Endothelial cell of umbilical vein (primary cell): ENCODE data around the gene LIG4. TPM values are rescaled to one million over a fixed set of nuclear protein-coding genes. Genes with fewer than 3 reads are reported as not detected.

Source experiments
- BruUV-seq: library from RNA; stranded (reverse); fragments of 400-500 nt; replicated peaks from 2 replicates; lab custom pipeline; 2021; lab: Mats Ljungman, UMichigan
- CTCF ChIA-PET: fragments of 300-600, 350-600 bp; sonication (Branson Sonifier 250); formaldehyde crosslinking; loops from one replicate; lab custom pipeline; 2021; ENCODE audit warnings: antibody characterized with exemption, inconsistent platforms; lab: Charles Lee
- POLR2A ChIA-PET: fragments of 300-600, 350-600 bp; sonication (Branson Sonifier 250); formaldehyde crosslinking; loops from one replicate; lab custom pipeline; 2021; ENCODE audit warnings: antibody characterized with exemption, inconsistent platforms; lab: Charles Lee
- DNase-seq: peaks from one replicate; pipeline ENCODE4 v3.0.0-alpha.2; 2011; ENCODE audit warnings: low read depth, low spot score
- FAIRE-seq: peaks from 2 replicates; lab custom pipeline; 2011; peaks lifted over from hg19 to GRCh38; lab: Jason Lieb, UNC
- H2AFZ ChIP-seq: 2 replicates; pipeline ENCODE4 v1.6.0; 2012; ENCODE audit warnings: low read depth, low read length, control low read depth, inconsistent platforms
- H3K27ac ChIP-seq: 2 replicates; pipeline ENCODE4 v1.5.1; 2011; ENCODE audit warnings: low read depth, mild to moderate bottlenecking, control low read depth, low read length, moderate library complexity; ENCODE audit not compliant: insufficient read depth
- H3K27me3 ChIP-seq, 2 experiments: 2 replicates each; pipeline versions ENCODE4 v1.6.0 to v1.6.1; 2011; ENCODE audit warnings: low read length in 2 of 2, mixed read lengths in 1 of 2; ENCODE audit not compliant: control insufficient read depth in 2 of 2, insufficient read depth in 2 of 2
- H3K36me3 ChIP-seq, 2 experiments: 2 replicates in 1 of 2; 3 replicates in 1 of 2; pipeline ENCODE4 v1.5.1; 2011; ENCODE audit warnings: low read length in 2 of 2, mild to moderate bottlenecking in 1 of 2, moderate library complexity in 1 of 2; ENCODE audit not compliant: control insufficient read depth in 2 of 2, insufficient read depth in 2 of 2; ENCODE audit errors: extremely low read depth in 1 of 2
- H3K4me1 ChIP-seq: 3 replicates; pipeline ENCODE4 v1.5.1; 2011; ENCODE audit warnings: mild to moderate bottlenecking, low read length; ENCODE audit not compliant: control insufficient read depth, insufficient read depth; ENCODE audit errors: extremely low read depth
- H3K4me2 ChIP-seq: 2 replicates; pipeline ENCODE4 v1.6.1; 2011; ENCODE audit warnings: low read length, control low read depth, mixed read lengths; ENCODE audit not compliant: insufficient read depth
- H3K4me3 ChIP-seq, 3 experiments: fragments of 200-600 bp in 1 of 3; sonication (generic), shearing (Covaris generic) in 1 of 3; replicated peaks in 1 of 3; 2 replicates each; pipeline ENCODE4 v1.5.1; 2011 to 2016; ENCODE audit warnings: control low read depth in 3 of 3, low read length in 3 of 3, mild to moderate bottlenecking in 2 of 3, inconsistent platforms in 1 of 3, low read depth in 1 of 3, moderate library complexity in 1 of 3; ENCODE audit not compliant: insufficient read depth in 1 of 3
- H3K79me2 ChIP-seq: 2 replicates; pipeline ENCODE4 v1.6.0; 2012; ENCODE audit warnings: low read length, inconsistent platforms; ENCODE audit not compliant: control insufficient read depth, insufficient read depth
- H3K9ac ChIP-seq: replicated peaks from 2 replicates; pipeline ENCODE3; 2011; ENCODE audit warnings: low read length, control low read depth; ENCODE audit not compliant: insufficient read depth; ENCODE audit errors: extremely low read depth
- H3K9me1 ChIP-seq: replicated peaks from 3 replicates; pipeline ENCODE4 v1.6.0; 2011; ENCODE audit warnings: mild to moderate bottlenecking, low read length; ENCODE audit not compliant: control insufficient read depth, insufficient read depth; ENCODE audit errors: extremely low read depth
- H3K9me3 ChIP-seq: replicated peaks from 2 replicates; pipeline ENCODE4 v1.5.1; 2012; ENCODE audit warnings: low read length, inconsistent platforms; ENCODE audit not compliant: control insufficient read depth, insufficient read depth
- H4K20me1 ChIP-seq: replicated peaks from 2 replicates; pipeline ENCODE3; 2011; ENCODE audit warnings: mild to moderate bottlenecking, low read length; ENCODE audit not compliant: control insufficient read depth, insufficient read depth; ENCODE audit errors: extremely low read depth
- EZH2 ChIP-seq: IDR thresholded peaks from 2 replicates; pipeline ENCODE4 v1.6.1; 2012; ENCODE audit warnings: borderline replicate concordance, low read depth, mild to moderate bottlenecking, moderate library complexity, low read length, inconsistent platforms; ENCODE audit not compliant: severe bottlenecking
- FOS ChIP-seq: IDR thresholded peaks from 2 replicates; pipeline ENCODE4 v1.6.1; 2011; ENCODE audit warnings: mild to moderate bottlenecking, low read length, moderate library complexity, borderline replicate concordance; ENCODE audit not compliant: insufficient read depth
- GATA2 ChIP-seq: IDR thresholded peaks from 2 replicates; pipeline ENCODE4 v1.7.0; 2011; ENCODE audit warnings: low read depth, mild to moderate bottlenecking, moderate library complexity, mixed read lengths, low read length; ENCODE audit not compliant: insufficient read length, insufficient read depth
- JUN ChIP-seq: IDR thresholded peaks from 2 replicates; pipeline ENCODE4 v1.6.1; 2011; ENCODE audit warnings: borderline replicate concordance, low read depth; ENCODE audit not compliant: insufficient read length, insufficient read depth
- MYC ChIP-seq: IDR thresholded peaks from one replicate; pipeline ENCODE4 v1.6.1; 2011; ENCODE audit warnings: mild to moderate bottlenecking, low read depth, low read length
- POLR2A ChIP-seq: IDR thresholded peaks from 2 replicates; pipeline ENCODE4 v1.6.1; 2012; ENCODE audit warnings: low read depth, mild to moderate bottlenecking, control low read depth, low read length
- POLR2AphosphoS5 ChIP-seq: IDR thresholded peaks from 2 replicates; pipeline ENCODE4 v1.6.1; 2012; ENCODE audit warnings: low read depth, mild to moderate bottlenecking, control low read depth, low read length, moderate library complexity; ENCODE audit not compliant: insufficient read depth
- dilution Hi-C: fragments of 300-500 bp; cut with MboI; formaldehyde crosslinking; loops from one replicate; pipeline ENCODE4 v1.15.0; 2019; ENCODE audit warnings: low sequenced_read_pairs; ENCODE audit not compliant: extremely low pct_ligation_motif_present
- intact Hi-C: fragments of 100-400 bp; cut with micrococcal nuclease; formaldehyde crosslinking; loops from one replicate; pipeline ENCODE4 v1.10.0; 2022
- polyA plus RNA-seq, 4 experiments: library from polyadenylated mRNA; depleted of rRNA in 3 of 4; stranded (reverse) in 3 of 4; unstranded in 1 of 4; fragments of >200 nt; gene quantifications; 2 replicates each; pipeline versions ENCODE4 v1.2.1 to v1.2.3, GENCODE V29; 2011 to 2012; ENCODE audit warnings: missing spikeins in 1 of 4
- total RNA-seq: library from RNA; stranded (reverse); gene quantifications from 2 replicates; pipeline ENCODE4 v1.2.3, GENCODE V29; 2021
- TF ChIP-seq, protein P1 (sequence below): IDR thresholded peaks from 2 replicates; pipeline ENCODE4 v1.6.1; 2011; ENCODE audit not compliant: insufficient read depth, insufficient read length
- TF ChIP-seq, protein P2 (sequence below), 2 donors: IDR thresholded peaks; 1 replicate in 1 of 2; 2 replicates in 1 of 2; pipeline ENCODE4 v1.5.1; 2011; ENCODE audit warnings: low read length in 2 of 2, mild to moderate bottlenecking in 2 of 2, moderate library complexity in 2 of 2, control low read depth in 1 of 2, inconsistent platforms in 1 of 2, low read depth in 1 of 2; ENCODE audit not compliant: insufficient read depth in 1 of 2; ENCODE audit errors: extremely low read depth in 1 of 2

The LIG4 gene
- total and polyA plus RNA-seq, 2 donors (not counting 3 experiments of a cell fraction or from before 2014, with no cell fraction given): 3.0 to 9.2 TPM

DNA sequence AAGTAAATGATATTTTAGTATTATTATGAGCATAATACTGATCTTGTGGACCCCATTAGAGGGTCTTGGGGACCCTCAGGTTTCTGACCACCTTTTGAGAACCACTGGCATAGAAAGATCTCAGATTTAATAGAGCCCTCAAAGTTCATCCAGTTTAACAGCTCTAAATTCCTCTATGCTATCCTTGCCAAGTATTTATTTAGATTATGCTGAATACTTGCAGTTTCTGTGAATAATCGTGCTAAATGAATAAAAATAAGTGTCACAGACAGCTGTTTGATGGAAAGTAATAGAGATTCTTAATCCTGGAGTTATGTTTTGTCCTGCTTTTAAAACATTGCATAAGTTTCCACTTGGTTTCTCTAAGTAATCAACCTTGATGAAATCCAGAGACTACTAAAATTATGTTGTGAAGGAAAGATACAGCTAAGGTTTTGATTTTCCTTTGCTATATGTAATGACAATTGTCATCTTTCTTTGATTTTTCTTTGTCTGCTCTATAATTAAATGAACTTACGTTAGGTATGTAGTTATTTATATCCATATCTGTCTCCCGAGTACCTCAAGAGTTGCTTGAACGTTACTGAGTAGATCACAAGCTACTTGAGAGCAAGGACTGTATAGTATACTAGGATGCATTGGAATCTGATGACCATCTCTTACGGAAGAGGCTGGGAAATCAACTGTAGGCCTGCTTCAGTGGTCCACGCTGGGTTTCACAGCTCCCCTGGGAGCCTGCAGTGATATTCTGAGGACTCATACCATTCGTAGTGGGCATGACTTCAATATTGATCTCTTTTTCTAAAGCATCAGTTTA is 8.6 kb upstream of the LIG4 start:
- no TSS peak for BruUV-seq
- H4K20me1 ChIP-seq: peaks cover 7% of the 10 kb centered on the region

More for the DNA sequence above, 8.6 kb upstream of the LIG4 start:
- intact Hi-C loops (no loop called here), dilution Hi-C loops (no loop called here)
- Histone ChIP-seq H3K27me3 (no peaks in the 10 kb centered on the region), H3K4me3 (no peak overlapping the region), H3K9me3 (no peaks in the 10 kb centered on the region), H3K4me1 (peaks cover 7% of the 10 kb centered on the region), H3K9ac (no peak overlapping the region), H2AFZ (no peak overlapping the region), H3K79me2 (peaks cover 67% of the 10 kb centered on the region), H3K27ac (no peak overlapping the region), H3K36me3 (no peaks in the 10 kb centered on the region), H3K4me2 (no peak overlapping the region), H3K9me1 (no peaks in the 10 kb centered on the region)
- FAIRE-seq (no peak), DNase-seq (no peak)
- CTCF ChIA-PET: interaction anchor here (0.7 to 1.0 kb wide), 4 partner anchors 11 to 691 kb away, joined by 3 to 4 read pairs (median 3); no protein-coding TSS in a partner anchor
- POLR2A ChIA-PET: no interaction called here
- no peak for TF ChIP-seq JUN
- TF ChIP-seq GATA2: no peak
- TF ChIP-seq EZH2: no peak
- TF ChIP-seq, protein P1, sequence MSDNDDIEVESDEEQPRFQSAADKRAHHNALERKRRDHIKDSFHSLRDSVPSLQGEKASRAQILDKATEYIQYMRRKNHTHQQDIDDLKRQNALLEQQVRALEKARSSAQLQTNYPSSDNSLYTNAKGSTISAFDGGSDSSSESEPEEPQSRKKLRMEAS: no peak
- TF ChIP-seq FOS: no peak
- no peak for TF ChIP-seq POLR2A
- TF ChIP-seq POLR2AphosphoS5: no peak
- no peak for TF ChIP-seq MYC
- TF ChIP-seq, protein P2, sequence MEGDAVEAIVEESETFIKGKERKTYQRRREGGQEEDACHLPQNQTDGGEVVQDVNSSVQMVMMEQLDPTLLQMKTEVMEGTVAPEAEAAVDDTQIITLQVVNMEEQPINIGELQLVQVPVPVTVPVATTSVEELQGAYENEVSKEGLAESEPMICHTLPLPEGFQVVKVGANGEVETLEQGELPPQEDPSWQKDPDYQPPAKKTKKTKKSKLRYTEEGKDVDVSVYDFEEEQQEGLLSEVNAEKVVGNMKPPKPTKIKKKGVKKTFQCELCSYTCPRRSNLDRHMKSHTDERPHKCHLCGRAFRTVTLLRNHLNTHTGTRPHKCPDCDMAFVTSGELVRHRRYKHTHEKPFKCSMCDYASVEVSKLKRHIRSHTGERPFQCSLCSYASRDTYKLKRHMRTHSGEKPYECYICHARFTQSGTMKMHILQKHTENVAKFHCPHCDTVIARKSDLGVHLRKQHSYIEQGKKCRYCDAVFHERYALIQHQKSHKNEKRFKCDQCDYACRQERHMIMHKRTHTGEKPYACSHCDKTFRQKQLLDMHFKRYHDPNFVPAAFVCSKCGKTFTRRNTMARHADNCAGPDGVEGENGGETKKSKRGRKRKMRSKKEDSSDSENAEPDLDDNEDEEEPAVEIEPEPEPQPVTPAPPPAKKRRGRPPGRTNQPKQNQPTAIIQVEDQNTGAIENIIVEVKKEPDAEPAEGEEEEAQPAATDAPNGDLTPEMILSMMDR (IDR thresholded peaks at IDR 0.05; ENCODE audit: extremely low read depth in 1 of 2, insufficient read depth in 1 of 2, low read depth in 1 of 2, low read length in 2 of 2): no peak
